Upper lobe of right lung (tissue), 1 donor: Measurements from ENCODE around the gene FIG4. TPM values are rescaled to one million over a fixed set of nuclear protein-coding genes. Genes with fewer than 3 reads are reported as not detected.
"Not testable (repeated sequence)": the region's sequence is repeated elsewhere in the genome, so short reads cannot be mapped to it uniquely, and the experiment has no call there.

ENCODE experiments used
- ATAC-seq: fragments of 200-7000 bp; cut with Tn5 transposase; one replicate; pipeline ENCODE4 v1.9.1; 2020; ENCODE audit warnings: mild to moderate bottlenecking, moderate library complexity
- DNase-seq: peaks from one replicate; pipeline ENCODE4 v3.0.0-alpha.2; 2020
- H3K27ac ChIP-seq: fragments of 200-600 bp; one replicate; pipeline ENCODE4 v1.8.0; 2022
- H3K27me3 ChIP-seq: fragments of 200-600 bp; one replicate; pipeline ENCODE4 v1.8.0; 2022; ENCODE audit warnings: mild to moderate bottlenecking
- H3K36me3 ChIP-seq: fragments of 200-600 bp; one replicate; pipeline ENCODE4 v1.8.0; 2022
- H3K4me1 ChIP-seq: fragments of 200-600 bp; one replicate; pipeline ENCODE4 v1.8.0; 2022
- H3K4me3 ChIP-seq: fragments of 200-600 bp; one replicate; pipeline ENCODE4 v1.8.0; 2022; ENCODE audit warnings: mild to moderate bottlenecking
- H3K9me3 ChIP-seq: fragments of 200-600 bp; one replicate; pipeline ENCODE4 v1.8.0; 2022
- CTCF ChIP-seq: fragments of 200-600 bp; IDR thresholded peaks from one replicate; pipeline ENCODE4 v1.8.0; 2022; ENCODE audit warnings: antibody characterized with exemption
- intact Hi-C: fragments of 100-400 bp; cut with DNase I; formaldehyde crosslinking; loops from one replicate; pipeline ENCODE4 v1.11.0; 2022
- total RNA-seq: library from RNA; stranded (reverse); fragmentation: NEBNext Ultra II Directional; extraction: Animal tissue kit (Norgen Biotek cat#: 25700); gene quantifications from one replicate; pipeline ENCODE4 v1.2.1, GENCODE V29; 2021
- donor health status: DM: no; HTN: yes; CAD: no; lungs with severe emphysema.

Gene FIG4
- total RNA-seq, 1 donor from 2014 or later, result 31.3 TPM

GRCh38 chr6:109736273-109737025, 45.4 kb downstream of the FIG4 start:
- ATAC-seq, result no peak
- intact Hi-C loops, result no loop called here

GRCh38 chr6:109738255-109738654, 47.2 kb downstream of the FIG4 start:
- H3K27ac ChIP-seq, result no peak overlapping the region
- no peak overlapping the region for H3K4me3 ChIP-seq
- no peaks in the 10 kb centered on the region for H3K9me3 ChIP-seq
- no peak for TF ChIP-seq CTCF
- intact Hi-C loops, result no loop called here
- no peaks in the 10 kb centered on the region for H3K4me1 ChIP-seq
- DNase-seq, result no peak
- H3K27me3 ChIP-seq, result no peaks in the 10 kb centered on the region
- no peak for ATAC-seq
- peaks cover 18% of the 10 kb centered on the region for H3K36me3 ChIP-seq

More at GRCh38 chr6:109736273-109737025, 45.4 kb downstream of the FIG4 start:
- no peaks in the 10 kb centered on the region for H3K27me3 ChIP-seq
- no peak overlapping the region for H3K27ac ChIP-seq
- H3K36me3 ChIP-seq, result peaks cover 18% of the 10 kb centered on the region
- no peak overlapping the region for H3K4me3 ChIP-seq
- DNase-seq, result no peak
- no peaks in the 10 kb centered on the region for H3K4me1 ChIP-seq
- TF ChIP-seq CTCF, result no peak
- H3K9me3 ChIP-seq, result no peaks in the 10 kb centered on the region

GRCh38 chr6:109738667-109739066, 47.6 kb downstream of the FIG4 start:
- Histone ChIP-seq H3K4me1 (no peaks in the 10 kb centered on the region), H3K4me3 (no peak overlapping the region), H3K27me3 (no peaks in the 10 kb centered on the region), H3K9me3 (no peaks in the 10 kb centered on the region), H3K27ac (no peak overlapping the region), H3K36me3 (peaks cover 21% of the 10 kb centered on the region)
- ATAC-seq (no peak), DNase-seq (no peak)
- TF ChIP-seq CTCF, result no peak
- intact Hi-C loops, result no loop called here

- DNase-seq (no peak), ATAC-seq (no peak)
- Histone ChIP-seq H3K36me3 (peaks cover 29% of the 10 kb centered on the region), H3K27me3 (no peaks in the 10 kb centered on the region), H3K27ac (no peak overlapping the region), H3K4me3 (no peak overlapping the region), H3K4me1 (no peaks in the 10 kb centered on the region), H3K9me3 (no peaks in the 10 kb centered on the region)
- intact Hi-C loops, result no loop called here
- no peak for TF ChIP-seq CTCF
These were observed 48.6 kb downstream of the FIG4 start for GRCh38 chr6:109739686-109740085.

- Histone ChIP-seq H3K4me3 (no peak overlapping the region), H3K27me3 (no peaks in the 10 kb centered on the region), H3K27ac (no peak overlapping the region), H3K36me3 (peaks cover 19% of the 10 kb centered on the region), H3K9me3 (no peaks in the 10 kb centered on the region), H3K4me1 (no peaks in the 10 kb centered on the region)
- intact Hi-C loops, result no loop called here
- ATAC-seq (peak; percentile 69), DNase-seq (peak; percentile 63)
- no peak for TF ChIP-seq CTCF
These were observed 49.7 kb downstream of the FIG4 start for GRCh38 chr6:109740787-109741186.

- no peaks in the 10 kb centered on the region for H3K4me1 ChIP-seq
- intact Hi-C loops, result no loop called here
- TF ChIP-seq CTCF, result no peak
- no peak overlapping the region for H3K27ac ChIP-seq
- ATAC-seq (no peak), DNase-seq (no peak)
- no peaks in the 10 kb centered on the region for H3K9me3 ChIP-seq
- H3K4me3 ChIP-seq, result no peak overlapping the region
- H3K27me3 ChIP-seq, result no peaks in the 10 kb centered on the region
- peaks cover 19% of the 10 kb centered on the region for H3K36me3 ChIP-seq
These were observed 52.6 kb downstream of the FIG4 start for GRCh38 chr6:109743739-109744138.

GRCh38 chr6:109744779-109745178, 53.7 kb downstream of the FIG4 start:
- H3K4me3 ChIP-seq, H3K9me3 ChIP-seq, ATAC-seq, H3K27me3 ChIP-seq, H3K27ac ChIP-seq, intact Hi-C loops, DNase-seq, H3K4me1 ChIP-seq: not testable (repeated sequence)
- H3K36me3 ChIP-seq, result peaks cover 19% of the 10 kb centered on the region
